Fibroblast of lung (primary cell): ENCODE measurements around the gene PLEKHA8. TPM values are rescaled to one million over a fixed set of nuclear protein-coding genes. Genes with fewer than 3 reads are reported as not detected.

Source experiments
- DNase-seq, 2 donors: peaks; one replicate each; pipeline versions ENCODE4 v3.0.0 to v3.0.0-alpha.2; 2010; ENCODE audit warnings: low read depth in 2 of 2
- H2AFZ ChIP-seq: 2 replicates; pipeline ENCODE4 v1.5.1; 2012; ENCODE audit warnings: low read length, control low read depth, inconsistent platforms
- H3K27ac ChIP-seq: 2 replicates; pipeline ENCODE4 v1.5.1; 2011; ENCODE audit warnings: low read length, control low read depth; ENCODE audit not compliant: insufficient read depth
- H3K27me3 ChIP-seq: 2 replicates; pipeline ENCODE4 v1.5.1; 2011; ENCODE audit warnings: mild to moderate bottlenecking, low read length; ENCODE audit not compliant: control insufficient read depth, insufficient read depth
- H3K36me3 ChIP-seq: 2 replicates; pipeline ENCODE4 v1.5.1; 2011; ENCODE audit warnings: low read length; ENCODE audit not compliant: control insufficient read depth, insufficient read depth
- H3K4me1 ChIP-seq: 2 replicates; pipeline ENCODE4 v1.5.1; 2011; ENCODE audit warnings: low read length; ENCODE audit not compliant: control insufficient read depth, insufficient read depth; ENCODE audit errors: extremely low read depth
- H3K4me2 ChIP-seq: 2 replicates; pipeline ENCODE4 v1.5.1; 2011; ENCODE audit warnings: low read length, control low read depth; ENCODE audit not compliant: insufficient read depth; ENCODE audit errors: extremely low read depth
- H3K4me3 ChIP-seq, 4 experiments: fragments of 200-600 bp in 1 of 4; sonication (generic) in 1 of 4; replicated peaks in 1 of 4; 2 replicates each; pipeline ENCODE4 v1.5.1; 2011 to 2016; ENCODE audit warnings: low read length in 4 of 4, low read depth in 3 of 4, mild to moderate bottlenecking in 3 of 4, control low read depth in 2 of 4, inconsistent platforms in 1 of 4, mixed read lengths in 1 of 4; ENCODE audit not compliant: insufficient read depth in 1 of 4; ENCODE audit errors: control extremely low read depth in 1 of 4
- H3K79me2 ChIP-seq: 2 replicates; pipeline ENCODE4 v1.5.1; 2012; ENCODE audit warnings: mild to moderate bottlenecking, low read length, inconsistent platforms; ENCODE audit not compliant: control insufficient read depth, insufficient read depth
- H3K9ac ChIP-seq: 2 replicates; pipeline ENCODE4 v1.5.1; 2011; ENCODE audit warnings: mild to moderate bottlenecking, low read length, control low read depth; ENCODE audit not compliant: insufficient read depth
- H3K9me3 ChIP-seq: 2 replicates; pipeline ENCODE4 v1.5.1; 2012; ENCODE audit warnings: low read depth, low read length; ENCODE audit not compliant: control insufficient read depth, insufficient read depth
- H4K20me1 ChIP-seq: 2 replicates; pipeline ENCODE4 v1.5.1; 2011; ENCODE audit warnings: low read length; ENCODE audit not compliant: control insufficient read depth, insufficient read depth; ENCODE audit errors: extremely low read depth
- EZH2 ChIP-seq: IDR thresholded peaks from 2 replicates; pipeline ENCODE4 v1.5.1; 2012; ENCODE audit warnings: low read length, control low read depth, mild to moderate bottlenecking; ENCODE audit errors: missing control alignments
- polyA plus RNA-seq, 2 donors: library from polyadenylated mRNA; depleted of rRNA in 1 of 2; stranded (reverse) in 1 of 2; unstranded in 1 of 2; fragments of >200 nt; gene quantifications; 2 replicates each; pipeline ENCODE4 v1.2.1, GENCODE V29; 2011 to 2012; ENCODE audit warnings: missing spikeins in 1 of 2
- total RNA-seq: library from RNA; depleted of rRNA; stranded (reverse); fragments of >200 nt; gene quantifications from 2 replicates; pipeline ENCODE4 v1.2.1, GENCODE V29; 2014
- TF ChIP-seq, protein P1 (sequence below), 2 donors: IDR thresholded peaks in 1 of 2; conservative IDR thresholded peaks in 1 of 2; 1 replicate in 1 of 2; 2 replicates in 1 of 2; pipeline ENCODE4 v1.5.1; 2011 to 2012; ENCODE audit warnings: low read length in 2 of 2, control low read depth in 1 of 2, inconsistent platforms in 1 of 2, low read depth in 1 of 2, mild to moderate bottlenecking in 1 of 2

PLEKHA8 gene
- total and polyA plus RNA-seq, 2 donors (not counting 1 experiment from before 2014, with no cell fraction given) = 9.5 to 15.5 TPM

DNA sequence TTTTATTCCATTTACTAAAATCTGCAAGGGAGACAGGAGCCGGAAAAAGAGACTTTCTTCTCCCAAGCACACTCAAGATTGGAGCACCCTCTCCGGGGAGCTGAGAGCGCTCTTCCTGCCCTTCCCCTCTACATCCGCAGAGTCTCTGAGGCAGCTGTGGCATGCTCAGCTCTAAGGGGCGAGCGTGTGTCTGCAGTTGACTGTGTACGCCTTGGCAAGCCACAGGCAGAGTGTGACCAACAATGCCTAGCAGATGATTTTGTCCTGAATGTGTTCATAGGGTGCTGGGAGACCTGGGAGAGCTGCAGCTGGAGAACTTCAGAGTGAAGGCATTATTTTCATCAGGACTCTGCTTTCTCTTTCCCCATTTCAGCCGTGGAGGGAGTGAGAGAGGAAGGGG, 127.3 kb downstream of the PLEKHA8 start:
- Histone ChIP-seq H3K27me3 (no peaks in the 10 kb centered on the region), H3K9me3 (no peaks in the 10 kb centered on the region), H2AFZ (no peak overlapping the region), H3K79me2 (no peaks in the 10 kb centered on the region), H3K9ac (no peak overlapping the region), H3K4me3 (no peak overlapping the region), H3K4me2 (no peak overlapping the region), H3K4me1 (no peaks in the 10 kb centered on the region), H3K27ac (no peak overlapping the region), H3K36me3 (peaks cover 3% of the 10 kb centered on the region), H4K20me1 (no peaks in the 10 kb centered on the region)
- no peak for DNase-seq
- TF ChIP-seq EZH2 = no peak
- TF ChIP-seq, protein P1, sequence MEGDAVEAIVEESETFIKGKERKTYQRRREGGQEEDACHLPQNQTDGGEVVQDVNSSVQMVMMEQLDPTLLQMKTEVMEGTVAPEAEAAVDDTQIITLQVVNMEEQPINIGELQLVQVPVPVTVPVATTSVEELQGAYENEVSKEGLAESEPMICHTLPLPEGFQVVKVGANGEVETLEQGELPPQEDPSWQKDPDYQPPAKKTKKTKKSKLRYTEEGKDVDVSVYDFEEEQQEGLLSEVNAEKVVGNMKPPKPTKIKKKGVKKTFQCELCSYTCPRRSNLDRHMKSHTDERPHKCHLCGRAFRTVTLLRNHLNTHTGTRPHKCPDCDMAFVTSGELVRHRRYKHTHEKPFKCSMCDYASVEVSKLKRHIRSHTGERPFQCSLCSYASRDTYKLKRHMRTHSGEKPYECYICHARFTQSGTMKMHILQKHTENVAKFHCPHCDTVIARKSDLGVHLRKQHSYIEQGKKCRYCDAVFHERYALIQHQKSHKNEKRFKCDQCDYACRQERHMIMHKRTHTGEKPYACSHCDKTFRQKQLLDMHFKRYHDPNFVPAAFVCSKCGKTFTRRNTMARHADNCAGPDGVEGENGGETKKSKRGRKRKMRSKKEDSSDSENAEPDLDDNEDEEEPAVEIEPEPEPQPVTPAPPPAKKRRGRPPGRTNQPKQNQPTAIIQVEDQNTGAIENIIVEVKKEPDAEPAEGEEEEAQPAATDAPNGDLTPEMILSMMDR (conservative IDR thresholded peaks at IDR 0.05 in 1 of 2, IDR thresholded peaks at IDR 0.05 in 1 of 2; ENCODE audit: low read depth in 1 of 2, low read length in 2 of 2) = no peak

DNA sequence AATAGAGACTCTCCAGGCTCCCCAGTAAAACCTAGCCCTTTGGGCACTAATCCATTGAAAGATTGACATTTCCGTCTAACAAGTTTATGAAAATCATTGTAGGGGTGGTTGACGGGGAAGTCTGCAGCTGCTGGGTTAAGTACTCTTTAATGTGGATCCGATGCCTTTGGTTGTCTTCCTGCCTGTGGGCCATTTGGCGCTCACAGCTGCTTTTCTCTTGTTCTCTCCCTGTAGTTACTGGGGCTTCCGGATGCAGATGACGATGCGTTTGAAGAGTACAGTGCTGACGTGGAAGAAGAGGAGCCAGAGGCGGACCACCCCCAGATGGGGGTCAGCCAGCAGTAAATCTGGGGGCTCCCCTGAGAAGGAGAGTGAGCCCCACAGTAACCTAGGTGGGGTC, 129.0 kb downstream of the PLEKHA8 start:
- Histone ChIP-seq H3K4me1 (no peaks in the 10 kb centered on the region), H3K9ac (no peak overlapping the region)
- TF ChIP-seq, protein P1 (conservative IDR thresholded peaks at IDR 0.05 in 1 of 2, IDR thresholded peaks at IDR 0.05 in 1 of 2; ENCODE audit: low read depth in 1 of 2, low read length in 2 of 2) = no peak
- TF ChIP-seq EZH2 = no peak

DNA sequence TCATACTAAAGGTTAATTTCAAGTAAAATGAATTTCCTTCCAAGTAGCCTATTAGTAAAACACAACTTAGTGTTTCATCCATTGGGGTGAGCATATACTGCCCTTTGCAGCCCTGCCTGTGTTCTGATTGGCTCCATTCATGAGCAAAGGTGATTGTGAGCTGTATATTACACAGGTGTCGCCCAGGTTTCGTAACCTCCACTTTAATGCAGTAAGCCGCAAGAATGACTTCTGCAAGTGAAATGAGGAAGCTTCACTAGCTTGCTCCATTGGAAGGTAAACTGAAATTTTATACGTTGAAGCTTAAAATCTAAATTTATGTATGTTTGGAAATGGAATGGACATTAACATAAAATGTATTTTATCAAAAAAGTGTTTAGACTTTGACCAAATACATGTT, 131.0 kb downstream of the PLEKHA8 start:
- Histone ChIP-seq H3K4me2 (no peak overlapping the region), H3K9ac (no peak overlapping the region), H3K79me2 (no peaks in the 10 kb centered on the region), H3K27me3 (no peaks in the 10 kb centered on the region), H3K4me3 (no peak overlapping the region), H3K4me1 (no peaks in the 10 kb centered on the region), H3K27ac (no peak overlapping the region), H4K20me1 (no peaks in the 10 kb centered on the region), H3K9me3 (no peaks in the 10 kb centered on the region), H3K36me3 (peaks cover 1% of the 10 kb centered on the region), H2AFZ (no peak overlapping the region)
- no peak for DNase-seq
- TF ChIP-seq EZH2 = no peak
- TF ChIP-seq, protein P1 (conservative IDR thresholded peaks at IDR 0.05 in 1 of 2, IDR thresholded peaks at IDR 0.05 in 1 of 2; ENCODE audit: low read depth in 1 of 2, low read length in 2 of 2) = no peak

More for the DNA sequence above, 129.0 kb downstream of the PLEKHA8 start:
- no peaks in the 10 kb centered on the region for H3K9me3 ChIP-seq
- H3K27me3 ChIP-seq = no peaks in the 10 kb centered on the region
- no peak overlapping the region for H3K4me2 ChIP-seq
- H4K20me1 ChIP-seq = no peaks in the 10 kb centered on the region
- no peak overlapping the region for H3K27ac ChIP-seq
- no peak for DNase-seq
- peaks cover 4% of the 10 kb centered on the region for H3K36me3 ChIP-seq
- H2AFZ ChIP-seq = no peak overlapping the region
- no peak overlapping the region for H3K4me3 ChIP-seq
- no peaks in the 10 kb centered on the region for H3K79me2 ChIP-seq
